ENCODE data around the gene CCDC28A.

- TF ChIP-seq, protein P1, sequence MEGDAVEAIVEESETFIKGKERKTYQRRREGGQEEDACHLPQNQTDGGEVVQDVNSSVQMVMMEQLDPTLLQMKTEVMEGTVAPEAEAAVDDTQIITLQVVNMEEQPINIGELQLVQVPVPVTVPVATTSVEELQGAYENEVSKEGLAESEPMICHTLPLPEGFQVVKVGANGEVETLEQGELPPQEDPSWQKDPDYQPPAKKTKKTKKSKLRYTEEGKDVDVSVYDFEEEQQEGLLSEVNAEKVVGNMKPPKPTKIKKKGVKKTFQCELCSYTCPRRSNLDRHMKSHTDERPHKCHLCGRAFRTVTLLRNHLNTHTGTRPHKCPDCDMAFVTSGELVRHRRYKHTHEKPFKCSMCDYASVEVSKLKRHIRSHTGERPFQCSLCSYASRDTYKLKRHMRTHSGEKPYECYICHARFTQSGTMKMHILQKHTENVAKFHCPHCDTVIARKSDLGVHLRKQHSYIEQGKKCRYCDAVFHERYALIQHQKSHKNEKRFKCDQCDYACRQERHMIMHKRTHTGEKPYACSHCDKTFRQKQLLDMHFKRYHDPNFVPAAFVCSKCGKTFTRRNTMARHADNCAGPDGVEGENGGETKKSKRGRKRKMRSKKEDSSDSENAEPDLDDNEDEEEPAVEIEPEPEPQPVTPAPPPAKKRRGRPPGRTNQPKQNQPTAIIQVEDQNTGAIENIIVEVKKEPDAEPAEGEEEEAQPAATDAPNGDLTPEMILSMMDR (IDR thresholded peaks at IDR 0.05) = no peak
- no peak for TF ChIP-seq POLR2A (IDR thresholded peaks at IDR 0.05)
Measured at GRCh38 chr6:138833816-138834539, 60.4 kb downstream of the CCDC28A start.
